ENCODE results near the gene TRPC4.

The TRPC4 gene

GRCh38 chr13:37741536-37741935 is 128.0 kb downstream of the TRPC4 start:
- no peak overlapping the region for H3K27ac ChIP-seq (ENCODE audit: insufficient read depth in 1 of 2, low read depth in 1 of 2, low read length in 2 of 2, poor library complexity in 1 of 2, severe bottlenecking in 2 of 2)
- CTCF ChIA-PET = no interaction called here
- H3K27me3 ChIP-seq (replicated peaks in 2 of 5; ENCODE audit: control insufficient read depth in 4 of 5, insufficient read depth in 5 of 5, low read length in 4 of 5) = no peaks in the 10 kb centered on the region
- no peak for DNase-seq
- 99% methylated on average over 6 of the region's 7 CpGs for WGBS (ENCODE audit: insufficient coverage)
- POLR2A ChIA-PET = no interaction called here
- no peaks in the 10 kb centered on the region for H3K4me1 ChIP-seq (ENCODE audit: control extremely low read depth in 1 of 4, control insufficient read depth in 4 of 4, insufficient read depth in 4 of 4, low read length in 3 of 4)
- no peaks in the 10 kb centered on the region for H3K36me3 ChIP-seq (ENCODE audit: control insufficient read depth in 4 of 4, insufficient read depth in 4 of 4, low read length in 3 of 4)
- H3K9me3 ChIP-seq (ENCODE audit: control extremely low read depth in 1 of 5, control insufficient read depth in 4 of 5, insufficient read depth in 2 of 5, low read depth in 1 of 5, low read length in 4 of 5) = no peaks in the 10 kb centered on the region
- no peak overlapping the region for H3K4me3 ChIP-seq (ENCODE audit: control insufficient read depth in 1 of 7, extremely low read depth in 1 of 7, insufficient read depth in 4 of 7, low read depth in 2 of 7, low read length in 6 of 7)

- Histone ChIP-seq H3K27me3 (replicated peaks in 2 of 5; ENCODE audit: control insufficient read depth in 4 of 5, insufficient read depth in 5 of 5, low read length in 4 of 5) (no peaks in the 10 kb centered on the region), H3K4me1 (ENCODE audit: control extremely low read depth in 1 of 4, control insufficient read depth in 4 of 4, insufficient read depth in 4 of 4, low read length in 3 of 4) (no peaks in the 10 kb centered on the region), H3K4me3 (ENCODE audit: control insufficient read depth in 1 of 7, extremely low read depth in 1 of 7, insufficient read depth in 4 of 7, low read depth in 2 of 7, low read length in 6 of 7) (no peak overlapping the region), H3K36me3 (ENCODE audit: control insufficient read depth in 4 of 4, insufficient read depth in 4 of 4, low read length in 3 of 4) (no peaks in the 10 kb centered on the region), H3K9me3 (ENCODE audit: control extremely low read depth in 1 of 5, control insufficient read depth in 4 of 5, insufficient read depth in 2 of 5, low read depth in 1 of 5, low read length in 4 of 5) (no peaks in the 10 kb centered on the region), H3K27ac (ENCODE audit: insufficient read depth in 1 of 2, low read depth in 1 of 2, low read length in 2 of 2, poor library complexity in 1 of 2, severe bottlenecking in 2 of 2) (no peak overlapping the region)
- 100% methylated on average over 1 of the region's 3 CpGs for WGBS (ENCODE audit: insufficient coverage)
- ChIA-PET CTCF (no interaction called here), POLR2A (no interaction called here)
- no peak for DNase-seq
These were observed 133.5 kb downstream of the TRPC4 start for GRCh38 chr13:37736045-37736444.

GRCh38 chr13:37735293-37735692 is 134.3 kb downstream of the TRPC4 start:
- Histone ChIP-seq H3K9me3 (ENCODE audit: control extremely low read depth in 1 of 5, control insufficient read depth in 4 of 5, insufficient read depth in 2 of 5, low read depth in 1 of 5, low read length in 4 of 5) (no peaks in the 10 kb centered on the region), H3K36me3 (ENCODE audit: control insufficient read depth in 4 of 4, insufficient read depth in 4 of 4, low read length in 3 of 4) (no peaks in the 10 kb centered on the region), H3K4me3 (ENCODE audit: control insufficient read depth in 1 of 7, extremely low read depth in 1 of 7, insufficient read depth in 4 of 7, low read depth in 2 of 7, low read length in 6 of 7) (no peak overlapping the region), H3K27me3 (replicated peaks in 2 of 5; ENCODE audit: control insufficient read depth in 4 of 5, insufficient read depth in 5 of 5, low read length in 4 of 5) (no peaks in the 10 kb centered on the region), H3K4me1 (ENCODE audit: control extremely low read depth in 1 of 4, control insufficient read depth in 4 of 4, insufficient read depth in 4 of 4, low read length in 3 of 4) (no peaks in the 10 kb centered on the region), H3K27ac (ENCODE audit: insufficient read depth in 1 of 2, low read depth in 1 of 2, low read length in 2 of 2, poor library complexity in 1 of 2, severe bottlenecking in 2 of 2) (no peak overlapping the region)
- CTCF ChIA-PET = no interaction called here
- POLR2A ChIA-PET = no interaction called here
- WGBS (ENCODE audit: insufficient coverage) = no CpG with 5 or more reads among the region's 4 CpGs
- DNase-seq = no peak

GRCh38 chr13:37729876-37730275 is 139.7 kb downstream of the TRPC4 start:
- no peak for DNase-seq
- POLR2A ChIA-PET = no interaction called here
- no peaks in the 10 kb centered on the region for H3K27me3 ChIP-seq (replicated peaks in 2 of 5; ENCODE audit: control insufficient read depth in 4 of 5, insufficient read depth in 5 of 5, low read length in 4 of 5)
- no peak overlapping the region for H3K27ac ChIP-seq (ENCODE audit: insufficient read depth in 1 of 2, low read depth in 1 of 2, low read length in 2 of 2, poor library complexity in 1 of 2, severe bottlenecking in 2 of 2)
- no CpG with 5 or more reads among the region's 4 CpGs for WGBS (ENCODE audit: insufficient coverage)
- no peaks in the 10 kb centered on the region for H3K4me1 ChIP-seq (ENCODE audit: control extremely low read depth in 1 of 4, control insufficient read depth in 4 of 4, insufficient read depth in 4 of 4, low read length in 3 of 4)
- no peaks in the 10 kb centered on the region for H3K36me3 ChIP-seq (ENCODE audit: control insufficient read depth in 4 of 4, insufficient read depth in 4 of 4, low read length in 3 of 4)
- no peaks in the 10 kb centered on the region for H3K9me3 ChIP-seq (ENCODE audit: control extremely low read depth in 1 of 5, control insufficient read depth in 4 of 5, insufficient read depth in 2 of 5, low read depth in 1 of 5, low read length in 4 of 5)
- no peak overlapping the region for H3K4me3 ChIP-seq (ENCODE audit: control insufficient read depth in 1 of 7, extremely low read depth in 1 of 7, insufficient read depth in 4 of 7, low read depth in 2 of 7, low read length in 6 of 7)
- CTCF ChIA-PET = no interaction called here

- Histone ChIP-seq H3K27ac (ENCODE audit: insufficient read depth in 1 of 2, low read depth in 1 of 2, low read length in 2 of 2, poor library complexity in 1 of 2, severe bottlenecking in 2 of 2) (no peak overlapping the region), H3K4me1 (ENCODE audit: control extremely low read depth in 1 of 4, control insufficient read depth in 4 of 4, insufficient read depth in 4 of 4, low read length in 3 of 4) (no peaks in the 10 kb centered on the region), H3K9me3 (ENCODE audit: control extremely low read depth in 1 of 5, control insufficient read depth in 4 of 5, insufficient read depth in 2 of 5, low read depth in 1 of 5, low read length in 4 of 5) (no peaks in the 10 kb centered on the region), H3K27me3 (replicated peaks in 2 of 5; ENCODE audit: control insufficient read depth in 4 of 5, insufficient read depth in 5 of 5, low read length in 4 of 5) (no peaks in the 10 kb centered on the region), H3K36me3 (ENCODE audit: control insufficient read depth in 4 of 4, insufficient read depth in 4 of 4, low read length in 3 of 4) (no peaks in the 10 kb centered on the region), H3K4me3 (ENCODE audit: control insufficient read depth in 1 of 7, extremely low read depth in 1 of 7, insufficient read depth in 4 of 7, low read depth in 2 of 7, low read length in 6 of 7) (no peak overlapping the region)
- ChIA-PET POLR2A (no interaction called here), CTCF (no interaction called here)
- no peak for DNase-seq
- WGBS (ENCODE audit: insufficient coverage) = no CpG with 5 or more reads among the region's 8 CpGs
These were observed 153.0 kb downstream of the TRPC4 start for GRCh38 chr13:37716420-37717195.

GRCh38 chr13:37715606-37716015 is 154.0 kb downstream of the TRPC4 start:
- Histone ChIP-seq H3K4me1 (ENCODE audit: control extremely low read depth in 1 of 4, control insufficient read depth in 4 of 4, insufficient read depth in 4 of 4, low read length in 3 of 4) (no peaks in the 10 kb centered on the region), H3K27ac (ENCODE audit: insufficient read depth in 1 of 2, low read depth in 1 of 2, low read length in 2 of 2, poor library complexity in 1 of 2, severe bottlenecking in 2 of 2) (no peak overlapping the region), H3K9me3 (ENCODE audit: control extremely low read depth in 1 of 5, control insufficient read depth in 4 of 5, insufficient read depth in 2 of 5, low read depth in 1 of 5, low read length in 4 of 5) (no peaks in the 10 kb centered on the region), H3K27me3 (replicated peaks in 2 of 5; ENCODE audit: control insufficient read depth in 4 of 5, insufficient read depth in 5 of 5, low read length in 4 of 5) (no peaks in the 10 kb centered on the region), H3K4me3 (ENCODE audit: control insufficient read depth in 1 of 7, extremely low read depth in 1 of 7, insufficient read depth in 4 of 7, low read depth in 2 of 7, low read length in 6 of 7) (no peak overlapping the region), H3K36me3 (ENCODE audit: control insufficient read depth in 4 of 4, insufficient read depth in 4 of 4, low read length in 3 of 4) (no peaks in the 10 kb centered on the region)
- ChIA-PET CTCF (no interaction called here), POLR2A (no interaction called here)
- 93% methylated on average over 3 of the region's 6 CpGs for WGBS (ENCODE audit: insufficient coverage)
- DNase-seq = no peak

- no peaks in the 10 kb centered on the region for H3K27me3 ChIP-seq (replicated peaks in 2 of 5; ENCODE audit: control insufficient read depth in 4 of 5, insufficient read depth in 5 of 5, low read length in 4 of 5)
- no peak overlapping the region for H3K27ac ChIP-seq (ENCODE audit: insufficient read depth in 1 of 2, low read depth in 1 of 2, low read length in 2 of 2, poor library complexity in 1 of 2, severe bottlenecking in 2 of 2)
- CTCF ChIA-PET = no interaction called here
- no peaks in the 10 kb centered on the region for H3K36me3 ChIP-seq (ENCODE audit: control insufficient read depth in 4 of 4, insufficient read depth in 4 of 4, low read length in 3 of 4)
- POLR2A ChIA-PET = no interaction called here
- no peaks in the 10 kb centered on the region for H3K4me1 ChIP-seq (ENCODE audit: control extremely low read depth in 1 of 4, control insufficient read depth in 4 of 4, insufficient read depth in 4 of 4, low read length in 3 of 4)
- H3K9me3 ChIP-seq (ENCODE audit: control extremely low read depth in 1 of 5, control insufficient read depth in 4 of 5, insufficient read depth in 2 of 5, low read depth in 1 of 5, low read length in 4 of 5) = no peaks in the 10 kb centered on the region
- H3K4me3 ChIP-seq (ENCODE audit: control insufficient read depth in 1 of 7, extremely low read depth in 1 of 7, insufficient read depth in 4 of 7, low read depth in 2 of 7, low read length in 6 of 7) = no peak overlapping the region
- DNase-seq = no peak
These were observed 160.3 kb downstream of the TRPC4 start for GRCh38 chr13:37709318-37709717.

Measured in common myeloid progenitor, CD34-positive (primary cell).